Keratinocyte (primary cell): ENCODE measurements around the gene DEGS2. TPM values are rescaled to one million over a fixed set of nuclear protein-coding genes. Genes with fewer than 3 reads are reported as not detected.

ENCODE experiments used
- DNase-seq: peaks from one replicate; pipeline ENCODE4 v3.0.0-alpha.2; 2011; ENCODE audit warnings: low read depth, missing footprints, low spot score
- FAIRE-seq: peaks from 2 replicates; lab custom pipeline; 2011; peaks lifted over from hg19 to GRCh38; lab: Jason Lieb, UNC
- H2AFZ ChIP-seq: 2 replicates; pipeline ENCODE4 v1.6.0; 2012; ENCODE audit warnings: low read length, control low read depth, inconsistent platforms; ENCODE audit not compliant: control insufficient read depth
- H3K27ac ChIP-seq: 2 replicates; pipeline ENCODE4 v1.5.1; 2011; ENCODE audit warnings: low read length; ENCODE audit not compliant: control insufficient read depth, insufficient read depth
- H3K27me3 ChIP-seq: 3 replicates; pipeline ENCODE4 v1.6.0; 2011; ENCODE audit warnings: low read length; ENCODE audit not compliant: control insufficient read depth, insufficient read depth; ENCODE audit errors: extremely low read depth
- H3K36me3 ChIP-seq, 2 experiments: 2 replicates in 1 of 2; 3 replicates in 1 of 2; pipeline ENCODE4 v1.5.1; 2011; ENCODE audit warnings: low read length in 2 of 2, mild to moderate bottlenecking in 1 of 2; ENCODE audit not compliant: control insufficient read depth in 2 of 2, insufficient read depth in 2 of 2; ENCODE audit errors: extremely low read depth in 1 of 2
- H3K4me1 ChIP-seq: 3 replicates; pipeline ENCODE4 v1.5.1; 2011; ENCODE audit warnings: low read length; ENCODE audit not compliant: control insufficient read depth, insufficient read depth; ENCODE audit errors: extremely low read depth
- H3K4me2 ChIP-seq: 3 replicates; pipeline ENCODE4 v1.6.0; 2011; ENCODE audit warnings: low read depth, low read length; ENCODE audit not compliant: control insufficient read depth, insufficient read depth; ENCODE audit errors: extremely low read depth
- H3K4me3 ChIP-seq, 3 experiments: fragments of 200-600 bp in 1 of 3; sonication (generic) in 1 of 3; 2 replicates in 2 of 3; 3 replicates in 1 of 3; pipeline ENCODE4 v1.5.1; 2011 to 2016; ENCODE audit warnings: low read length in 3 of 3, mild to moderate bottlenecking in 3 of 3, control low read depth in 2 of 3, inconsistent platforms in 1 of 3, low read depth in 1 of 3, mixed read lengths in 1 of 3, mixed run types in 1 of 3, moderate library complexity in 1 of 3; ENCODE audit not compliant: control insufficient read depth in 2 of 3, insufficient read depth in 2 of 3; ENCODE audit errors: extremely low read depth in 1 of 3
- H3K79me2 ChIP-seq: 2 replicates; pipeline ENCODE4 v1.6.0; 2012; ENCODE audit warnings: low read length; ENCODE audit not compliant: control insufficient read depth, insufficient read depth
- H3K9ac ChIP-seq: 3 replicates; pipeline ENCODE4 v1.6.0; 2011; ENCODE audit warnings: low read length; ENCODE audit not compliant: control insufficient read depth, insufficient read depth; ENCODE audit errors: extremely low read depth
- H3K9me1 ChIP-seq: 3 replicates; pipeline ENCODE4 v1.6.0; 2011; ENCODE audit warnings: low read length; ENCODE audit not compliant: control insufficient read depth, insufficient read depth; ENCODE audit errors: extremely low read depth
- H3K9me3 ChIP-seq: 2 replicates; pipeline ENCODE4 v1.5.1; 2012; ENCODE audit warnings: low read depth, low read length; ENCODE audit not compliant: control insufficient read depth
- H4K20me1 ChIP-seq: 3 replicates; pipeline ENCODE4 v1.6.0; 2011; ENCODE audit warnings: low read length; ENCODE audit not compliant: control insufficient read depth, insufficient read depth; ENCODE audit errors: extremely low read depth
- CTCF ChIP-seq, 3 experiments: IDR thresholded peaks in 1 of 3; conservative IDR thresholded peaks in 1 of 3; optimal IDR thresholded peaks in 1 of 3; 2 replicates in 2 of 3; 3 replicates in 1 of 3; pipeline versions ENCODE3 to v1.5.1; 2011; ENCODE audit warnings: low read length in 3 of 3, mild to moderate bottlenecking in 3 of 3, moderate library complexity in 2 of 3, control low read depth in 1 of 3, inconsistent platforms in 1 of 3; ENCODE audit not compliant: insufficient read depth in 2 of 3; ENCODE audit errors: extremely low read depth in 1 of 3
- EZH2 ChIP-seq: IDR thresholded peaks from one replicate; pipeline ENCODE4 v1.6.1; 2012; ENCODE audit warnings: inconsistent platforms, mild to moderate bottlenecking, low read length, moderate library complexity
- dilution Hi-C: fragments of 300-500 bp; cut with MboI; formaldehyde crosslinking; loops from one replicate; pipeline ENCODE4 v1.7.0; 2020; ENCODE audit warnings: low sequenced_read_pairs; ENCODE audit not compliant: extremely low pct_ligation_motif_present
- polyA plus RNA-seq, 5 experiments: library from polyadenylated mRNA; depleted of rRNA in 3 of 5; stranded (reverse) in 3 of 5; stranded (forward) in 1 of 5; unstranded in 1 of 5; fragments of >200 nt; gene quantifications; 1 replicate in 1 of 5; 2 replicates in 3 of 5; 3 replicates in 1 of 5; pipeline versions ENCODE4 v1.2.1 to v1.2.3, GENCODE V29; 2011 to 2012; ENCODE audit warnings: missing spikeins in 2 of 5, low read depth in 1 of 5, low replicate concordance in 1 of 5

Gene DEGS2
- polyA plus RNA-seq, 1 donor (not counting 4 experiments of a cell fraction or from before 2014, with no cell fraction given), result 0.46 TPM

- no peaks in the 10 kb centered on the region for H3K36me3 ChIP-seq
- no peaks in the 10 kb centered on the region for H3K79me2 ChIP-seq
- no peaks in the 10 kb centered on the region for H3K9me3 ChIP-seq
- no peak overlapping the region for H2AFZ ChIP-seq
- no peaks in the 10 kb centered on the region for H3K27me3 ChIP-seq
- H3K4me3 ChIP-seq, result no peak overlapping the region
- no peak overlapping the region for H3K27ac ChIP-seq
- FAIRE-seq (no peak), DNase-seq (no peak)
- H3K4me2 ChIP-seq, result no peak overlapping the region
- TF ChIP-seq CTCF (optimal IDR thresholded peaks at IDR 0.05 in 1 of 3, IDR thresholded peaks at IDR 0.05 in 1 of 3, conservative IDR thresholded peaks at IDR 0.05 in 1 of 3; ENCODE audit: extremely low read depth in 1 of 3, insufficient read depth in 2 of 3, low read length in 3 of 3) (no peak), EZH2 (no peak)
- H4K20me1 ChIP-seq, result no peaks in the 10 kb centered on the region
- H3K4me1 ChIP-seq, result peaks cover 4% of the 10 kb centered on the region
- no peak overlapping the region for H3K9ac ChIP-seq
- dilution Hi-C loops, result no loop called here
- no peaks in the 10 kb centered on the region for H3K9me1 ChIP-seq
These were observed 15.5 kb downstream of the DEGS2 start for GRCh38 chr14:100143934-100144333.

- Histone ChIP-seq H3K9ac (no peak overlapping the region), H3K4me1 (peaks cover 4% of the 10 kb centered on the region), H3K27me3 (no peaks in the 10 kb centered on the region), H3K36me3 (no peaks in the 10 kb centered on the region), H3K4me3 (no peak overlapping the region), H3K27ac (no peak overlapping the region), H3K9me3 (no peaks in the 10 kb centered on the region), H4K20me1 (no peaks in the 10 kb centered on the region), H3K79me2 (no peaks in the 10 kb centered on the region), H3K4me2 (no peak overlapping the region), H3K9me1 (no peaks in the 10 kb centered on the region), H2AFZ (no peak overlapping the region)
- dilution Hi-C loops, result no loop called here
- DNase-seq, result no peak
- FAIRE-seq, result no peak
- TF ChIP-seq CTCF (optimal IDR thresholded peaks at IDR 0.05 in 1 of 3, IDR thresholded peaks at IDR 0.05 in 1 of 3, conservative IDR thresholded peaks at IDR 0.05 in 1 of 3; ENCODE audit: extremely low read depth in 1 of 3, insufficient read depth in 2 of 3, low read length in 3 of 3) (no peak), EZH2 (no peak)
These were observed 15.9 kb downstream of the DEGS2 start for GRCh38 chr14:100143523-100143922.
